HepG2 (cell line): ENCODE data around the gene ZNF618. TPM values are rescaled to one million over a fixed set of nuclear protein-coding genes. Genes with fewer than 3 reads are reported as not detected.

Source experiments
- ARID5B ChIP-seq: IDR thresholded peaks from 2 replicates; pipeline ENCODE4 v1.4.0; 2020; ENCODE audit warnings: mild to moderate bottlenecking, missing genetic modification reagents
- EHMT2 ChIP-seq: fragments of 200-600 bp; sonication (generic); IDR thresholded peaks from 2 replicates; pipeline ENCODE4 v1.7.0; 2017; ENCODE audit warnings: antibody characterized with exemption, low read depth, low read length, borderline replicate concordance
- FUBP1 ChIP-seq: sonication (generic); formaldehyde crosslinking; IDR thresholded peaks from 2 replicates; pipeline ENCODE4 v1.5.1; 2020; ENCODE audit warnings: missing genetic modification reagents, mild to moderate bottlenecking, borderline replicate concordance
- JARID2 ChIP-seq: sonication (generic); formaldehyde crosslinking; IDR thresholded peaks from 2 replicates; pipeline ENCODE4 v1.8.1; 2023; ENCODE audit warnings: missing genetic modification reagents, inconsistent platforms; ENCODE audit not compliant: insufficient replicate concordance
- LBX2 ChIP-seq: sonication (generic); formaldehyde crosslinking; IDR thresholded peaks from 2 replicates; pipeline ENCODE4 v1.5.0; 2020; ENCODE audit warnings: missing genetic modification reagents, mild to moderate bottlenecking, borderline replicate concordance
- SAP130 ChIP-seq: IDR thresholded peaks from 2 replicates; pipeline ENCODE4 v1.6.1; 2016; ENCODE audit warnings: low read depth
- TBX3 ChIP-seq: fragments of 450-650 bp; IDR thresholded peaks from 2 replicates; pipeline ENCODE4 v1.6.1; 2017; ENCODE audit warnings: antibody characterized with exemption, mild to moderate bottlenecking, inconsistent platforms, borderline replicate concordance
- ZNF317 ChIP-seq: sonication (generic); formaldehyde crosslinking; IDR thresholded peaks from 2 replicates; pipeline ENCODE4 v1.5.0; 2020; ENCODE audit warnings: mild to moderate bottlenecking, missing genetic modification reagents
- ZNF441 ChIP-seq: sonication (generic); formaldehyde crosslinking; IDR thresholded peaks from 2 replicates; pipeline ENCODE4 v1.7.0; 2021; ENCODE audit warnings: missing genetic modification reagents, borderline replicate concordance
- ZNF512B ChIP-seq: sonication (generic); formaldehyde crosslinking; IDR thresholded peaks from 2 replicates; pipeline ENCODE4 v1.5.1; 2020; ENCODE audit warnings: missing genetic modification reagents, mild to moderate bottlenecking, borderline replicate concordance
- ZNF563 ChIP-seq: sonication (generic); formaldehyde crosslinking; IDR thresholded peaks from 2 replicates; pipeline ENCODE4 v1.8.0; 2022; ENCODE audit warnings: mild to moderate bottlenecking, moderate library complexity, missing genetic modification reagents
- ZNF597 ChIP-seq: sonication (generic); formaldehyde crosslinking; IDR thresholded peaks from 2 replicates; pipeline ENCODE4 v1.5.0; 2020; ENCODE audit warnings: missing genetic modification reagents
- ZNF652 ChIP-seq: IDR thresholded peaks from 2 replicates; pipeline ENCODE4 v1.6.1; 2016; ENCODE audit warnings: low read depth, borderline replicate concordance
- ZNF878 ChIP-seq: sonication (generic); formaldehyde crosslinking; IDR thresholded peaks from 2 replicates; pipeline ENCODE4 v1.8.1; 2023; ENCODE audit warnings: mild to moderate bottlenecking, missing genetic modification reagents, moderate library complexity
- ZSCAN25 ChIP-seq: sonication (generic); formaldehyde crosslinking; IDR thresholded peaks from 2 replicates; pipeline ENCODE4 v1.8.0; 2022; ENCODE audit warnings: mild to moderate bottlenecking, missing genetic modification reagents
- polyA plus RNA-seq, 8 experiments: library from polyadenylated mRNA; depleted of rRNA in 3 of 8; stranded (reverse) in 7 of 8; unstranded in 1 of 8; fragments of >200 nt; fragmentation: Illumina TruSeq in 4 of 8; extraction: Trizol in 4 of 8; gene quantifications; 2 replicates each; pipeline versions ENCODE4 v1.2.1 to v1.2.3, GENCODE V29; 2011 to 2016; ENCODE audit warnings: low read depth in 4 of 8, missing spikeins in 1 of 8, mixed read lengths in 1 of 8; ENCODE audit not compliant: insufficient read depth in 1 of 8
- total RNA-seq, 5 experiments: library from RNA; depleted of rRNA; stranded (reverse); fragments of >200 nt; fragmentation: Illumina TruSeq; extraction: Trizol; gene quantifications; 2 replicates each; pipeline ENCODE4 v1.2.3, GENCODE V29; 2016; ENCODE audit warnings: low read depth in 1 of 5

ZNF618 gene
- total and polyA plus RNA-seq, 2 of the 13 experiments (the other 11 are each of a cell fraction or from before 2014, with no cell fraction given) = 0.07 TPM

- TF ChIP-seq ARID5B (CRISPR knock-in tag) (peak; percentile 35; the same call in 1 of the 2 replicates), ZNF597 (CRISPR knock-in tag) (no peak), ZSCAN25 (CRISPR knock-in tag) (peak; percentile 96), ZNF317 (CRISPR knock-in tag) (peak; percentile 88), LBX2 (CRISPR knock-in tag) (no peak), EHMT2 (no peak), SAP130 (CRISPR knock-in tag) (peak; percentile 69), ZNF441 (CRISPR knock-in tag) (no peak), JARID2 (CRISPR knock-in tag) (no peak), ZNF512B (CRISPR knock-in tag) (no peak), FUBP1 (CRISPR knock-in tag) (no peak), ZNF878 (no peak), TBX3 (no peak), ZNF652 (peak; percentile 53; the same call in 1 of the 2 replicates), ZNF563 (CRISPR knock-in tag) (no peak)
Measured at GRCh38 chr9:114098936-114099668, 223.0 kb downstream of the ZNF618 start, which contains the start of gene KIF12 (continued).
